Epithelial cell of proximal tubule (primary cell): ENCODE measurements around the gene NEU1. TPM values are rescaled to one million over a fixed set of nuclear protein-coding genes. Genes with fewer than 3 reads are reported as not detected.

Experiments used
- DNase-seq: peaks from one replicate; pipeline ENCODE4 v3.0.0-alpha.2; 2011; ENCODE audit warnings: low read depth
- H3K4me3 ChIP-seq: 2 replicates; pipeline ENCODE4 v1.5.1; 2011; ENCODE audit warnings: low read depth, mild to moderate bottlenecking, low read length
- total RNA-seq: library from RNA; depleted of rRNA; stranded (reverse); fragments of >200 nt; gene quantifications from 2 replicates; pipeline ENCODE4 v1.2.3, GENCODE V29; 2015
- TF ChIP-seq, protein P1 (sequence below): conservative IDR thresholded peaks from 2 replicates; pipeline ENCODE4 v1.5.1; 2012; ENCODE audit warnings: low read depth, mild to moderate bottlenecking, low read length

NEU1 gene
- total RNA-seq, 1 donor from 2014 or later = 65.2 TPM

- H3K4me3 ChIP-seq = peak overlapping the region; percentile 88
- no peak for DNase-seq
- TF ChIP-seq, protein P1, sequence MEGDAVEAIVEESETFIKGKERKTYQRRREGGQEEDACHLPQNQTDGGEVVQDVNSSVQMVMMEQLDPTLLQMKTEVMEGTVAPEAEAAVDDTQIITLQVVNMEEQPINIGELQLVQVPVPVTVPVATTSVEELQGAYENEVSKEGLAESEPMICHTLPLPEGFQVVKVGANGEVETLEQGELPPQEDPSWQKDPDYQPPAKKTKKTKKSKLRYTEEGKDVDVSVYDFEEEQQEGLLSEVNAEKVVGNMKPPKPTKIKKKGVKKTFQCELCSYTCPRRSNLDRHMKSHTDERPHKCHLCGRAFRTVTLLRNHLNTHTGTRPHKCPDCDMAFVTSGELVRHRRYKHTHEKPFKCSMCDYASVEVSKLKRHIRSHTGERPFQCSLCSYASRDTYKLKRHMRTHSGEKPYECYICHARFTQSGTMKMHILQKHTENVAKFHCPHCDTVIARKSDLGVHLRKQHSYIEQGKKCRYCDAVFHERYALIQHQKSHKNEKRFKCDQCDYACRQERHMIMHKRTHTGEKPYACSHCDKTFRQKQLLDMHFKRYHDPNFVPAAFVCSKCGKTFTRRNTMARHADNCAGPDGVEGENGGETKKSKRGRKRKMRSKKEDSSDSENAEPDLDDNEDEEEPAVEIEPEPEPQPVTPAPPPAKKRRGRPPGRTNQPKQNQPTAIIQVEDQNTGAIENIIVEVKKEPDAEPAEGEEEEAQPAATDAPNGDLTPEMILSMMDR = no peak
Measured at GRCh38 chr6:31837369-31838113, 25.1 kb downstream of the NEU1 start.

GRCh38 chr6:31836474-31837368, 25.9 kb downstream of the NEU1 start:
- DNase-seq = no peak
- TF ChIP-seq, protein P1 = peak; percentile 25

GRCh38 chr6:31836047-31836473, 26.6 kb downstream of the NEU1 start:
- no peak for DNase-seq
- TF ChIP-seq, protein P1 = no peak
- peak overlapping the region; percentile 88 for H3K4me3 ChIP-seq

More at GRCh38 chr6:31836474-31837368, 25.9 kb downstream of the NEU1 start:
- H3K4me3 ChIP-seq = peak overlapping the region; percentile 88

DNA sequence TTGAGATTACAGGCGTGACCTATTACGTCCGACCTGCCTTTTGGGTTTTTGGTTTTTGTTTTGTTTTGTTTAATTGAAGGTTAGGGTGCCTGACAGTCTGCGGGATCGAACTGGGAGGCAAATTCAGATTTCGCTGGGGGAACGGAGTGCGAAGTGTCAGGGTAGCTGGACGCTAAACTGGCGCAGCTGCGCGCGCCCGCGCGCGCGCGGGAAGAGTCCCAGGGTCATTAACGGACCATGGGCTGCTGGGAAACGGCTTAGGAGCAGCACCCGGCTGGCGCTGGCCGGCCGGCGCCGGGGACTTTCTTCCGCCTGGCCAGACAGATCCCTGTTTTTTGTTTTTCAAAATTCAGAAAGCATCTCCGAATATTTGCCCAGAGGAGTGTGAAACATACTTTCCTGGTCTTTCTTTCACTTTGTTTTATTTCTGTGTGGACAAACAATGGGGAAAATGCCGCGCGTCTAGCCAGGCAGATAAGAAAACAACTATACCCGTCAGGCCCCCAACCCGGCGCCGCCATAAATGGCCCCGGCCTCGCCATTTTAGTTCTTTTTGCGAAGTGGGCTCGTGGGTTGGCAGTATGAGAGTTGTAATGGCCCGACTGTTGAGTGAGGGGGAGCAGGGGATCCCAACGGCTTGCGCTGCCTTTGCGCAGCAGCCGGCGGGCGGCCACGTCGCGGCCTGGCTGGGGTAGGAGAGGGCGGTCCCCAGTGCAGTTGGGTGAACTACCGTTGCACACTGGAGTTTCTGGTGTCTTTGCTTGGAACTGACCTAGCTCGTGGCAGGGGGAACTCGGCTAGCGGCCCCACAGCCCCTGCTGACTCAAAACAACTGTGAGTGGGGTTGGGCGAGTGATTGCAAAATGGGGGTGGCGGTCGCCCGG, 28.0 kb downstream of the NEU1 start:
- TF ChIP-seq, protein P1 = no peak
- peak overlapping the region; percentile 88 for H3K4me3 ChIP-seq
- DNase-seq = no peak

DNA sequence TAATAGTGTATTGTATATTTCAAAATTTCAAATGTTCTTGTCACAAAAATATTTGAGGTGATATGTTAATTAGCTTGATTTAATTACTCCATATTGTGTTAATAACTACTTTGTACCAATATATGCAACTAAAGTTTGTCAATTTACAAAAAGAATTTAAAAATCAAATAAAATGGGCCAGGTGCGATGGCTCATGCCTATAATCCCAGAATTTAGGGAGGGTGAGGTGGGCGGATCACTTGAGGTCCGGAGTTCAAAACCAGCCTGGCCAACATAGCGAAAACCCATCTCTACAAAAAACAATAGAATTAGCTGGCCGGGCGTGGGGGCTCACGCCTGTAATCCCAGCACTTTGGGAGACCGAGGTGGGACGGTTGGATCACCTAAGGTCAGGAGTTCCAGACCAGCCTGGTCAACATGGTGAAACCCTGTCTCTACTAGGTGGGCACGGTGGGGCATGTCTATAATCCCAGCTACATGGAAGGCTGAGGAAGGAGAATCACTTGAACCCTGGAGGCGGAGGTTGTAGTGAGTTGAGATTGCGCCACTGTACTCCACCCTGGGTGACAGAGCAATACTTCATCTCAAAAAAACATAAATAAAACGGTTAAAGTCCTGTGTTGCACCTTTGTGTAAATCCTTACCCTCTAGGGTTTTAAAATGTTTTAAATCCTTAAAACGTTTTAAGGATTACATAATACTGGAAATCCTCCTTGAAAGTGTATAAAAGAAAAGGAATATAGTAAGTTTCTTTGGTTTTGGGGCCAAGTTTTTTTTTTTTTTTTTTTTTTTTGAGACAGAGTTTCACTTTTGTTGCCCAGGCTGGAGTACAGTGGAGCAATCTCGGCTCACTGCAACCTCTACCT, 31.0 kb downstream of the NEU1 start:
- H3K4me3 ChIP-seq = peak overlapping the region; percentile 88
- DNase-seq = no peak

More for the DNA sequence above, 31.0 kb downstream of the NEU1 start:
- TF ChIP-seq, protein P1 = no peak
